Left colon (tissue), 2 donors: ENCODE data around the gene SIT1. TPM values are rescaled to one million over a fixed set of nuclear protein-coding genes. Genes with fewer than 3 reads are reported as not detected.

Source experiments
- ATAC-seq: fragments of 200-7000 bp; cut with Tn5 transposase; one replicate; pipeline ENCODE4 v1.9.1; 2020; ENCODE audit warnings: mild to moderate bottlenecking, moderate library complexity
- DNase-seq, 2 donors: peaks; one replicate each; pipeline ENCODE4 v3.0.0-alpha.2; 2020
- intact Hi-C, 2 donors: fragments of 100-400 bp; cut with DNase I in 1 of 2; cut with micrococcal nuclease in 1 of 2; formaldehyde crosslinking; loops; one replicate each; pipeline versions ENCODE4 v1.11.2 to v1.14.0; 2022; cut with DNase I, micrococcal nuclease
- long read RNA-seq: library from polyadenylated mRNA; unstranded; transcript quantifications from one replicate; pipeline ENCODE4 v2.0.0, GENCODE V29; 2021
- total RNA-seq, 2 donors: library from RNA; stranded (reverse); fragmentation: NEBNext Ultra II Directional; extraction: Animal tissue kit (Norgen Biotek cat#: 25700); gene quantifications; one replicate each; pipeline ENCODE4 v1.2.1, GENCODE V29; 2021
- donor health status: DM: no; HTN: no; CAD: no.
- donor health status: DM: yes; HTN: yes; CAD: no.

SIT1 gene
- total RNA-seq = 1 to 10 TPM in 1 of 2 donors, under 1 TPM in 1; 0.46 to 1.4 TPM
- long read RNA-seq = 0 reads

DNA sequence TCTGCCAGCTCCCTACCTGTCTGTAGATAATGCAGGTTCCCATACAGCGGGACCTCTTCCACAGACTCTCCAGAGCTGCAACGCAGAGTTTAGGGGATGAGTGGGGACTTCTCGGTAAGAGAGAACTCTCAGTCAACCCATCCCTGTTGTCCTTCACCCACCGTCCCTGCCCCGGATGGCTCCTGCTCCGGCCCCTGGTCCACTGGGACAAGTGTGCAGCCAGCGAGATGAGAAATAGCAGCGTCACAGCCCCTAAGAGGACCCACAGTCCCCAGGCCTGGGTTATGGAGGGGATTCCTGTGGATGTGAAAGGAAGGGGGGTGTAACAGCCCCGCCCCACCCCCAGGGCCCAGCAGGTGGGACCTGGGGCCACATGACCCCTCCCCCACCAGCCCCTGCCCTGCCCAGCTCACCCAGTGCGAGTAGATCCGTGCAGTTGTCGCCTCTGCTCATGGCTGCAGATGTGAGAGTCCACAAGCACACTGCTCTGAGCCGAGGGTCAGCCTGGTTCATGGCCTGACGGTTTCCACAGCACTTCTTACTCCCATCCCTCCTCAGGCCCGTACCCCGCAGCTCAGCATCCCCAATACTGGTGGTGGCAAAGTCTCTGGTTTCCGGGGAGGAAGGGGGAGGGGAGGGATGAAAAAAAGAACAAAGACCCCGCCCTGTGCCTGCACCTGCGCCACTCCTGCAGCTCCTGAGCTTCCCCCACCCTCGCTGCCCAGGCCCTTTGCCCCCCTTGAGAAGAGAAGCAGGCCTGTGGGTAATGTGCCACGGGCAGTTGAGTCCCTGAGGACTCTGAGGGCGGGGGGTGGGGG lies at the start of gene SIT1:
SIT1 (minus strand) TSS at position 591 of the 818 bp plus-strand sequence; CDS start at position 513, 78 bp downstream.
- ATAC-seq (no peak), DNase-seq (peak in 1 of 2 donors; percentile 43)
- intact Hi-C loops = loop anchor here in 1 of 2 donors (10.0 kb wide), 1 partner anchor 84 kb away; the partner anchor contains the start of genes CREB3 and TLN1

DNA sequence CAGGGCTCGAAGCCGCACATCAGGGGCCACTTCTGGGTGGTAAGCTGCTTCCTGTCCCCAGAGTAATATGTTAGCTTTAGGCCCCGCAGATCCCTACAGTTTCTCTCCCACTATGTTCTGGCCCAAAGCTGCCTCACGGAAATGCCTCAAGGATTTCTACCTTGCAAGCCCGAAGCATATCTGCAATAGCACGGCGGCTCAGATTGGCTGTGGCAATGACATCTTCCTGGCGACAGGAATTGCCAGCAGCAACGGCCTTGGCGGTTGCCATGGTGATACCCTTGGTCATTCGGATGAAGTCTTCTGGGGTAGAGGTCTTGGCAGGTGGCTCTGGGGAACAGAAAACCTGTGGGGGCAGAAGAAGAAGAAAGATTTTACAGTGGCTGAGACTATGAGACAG lies 49.3 kb upstream of the SIT1 start:
- DNase-seq (no peak), ATAC-seq (no peak)
- intact Hi-C loops = no loop called here

DNA sequence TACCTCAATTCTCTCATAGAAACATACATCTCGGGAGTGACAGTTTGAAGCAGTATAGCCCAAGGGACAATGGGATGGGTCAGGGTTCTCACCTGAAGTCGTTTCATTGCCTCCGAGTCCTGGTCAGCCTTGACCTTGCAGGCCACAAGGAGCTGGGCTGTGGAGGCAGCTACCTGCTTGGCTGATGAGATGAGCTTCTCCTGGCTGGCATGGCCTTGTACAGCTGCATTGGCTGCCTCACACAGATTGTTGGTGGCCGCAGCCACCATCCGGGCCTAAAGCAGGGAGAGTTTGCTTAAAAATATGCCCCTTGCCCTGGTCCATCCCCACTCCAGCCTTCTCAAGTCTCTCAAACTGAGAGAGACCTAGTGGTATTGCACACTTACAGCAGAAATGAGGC lies 47.5 kb upstream of the SIT1 start:
- intact Hi-C loops = no loop called here
- ATAC-seq (no peak), DNase-seq (no peak)

- intact Hi-C loops = no loop called here
- no peak for DNase-seq
- no peak for ATAC-seq
Observed at GRCh38 chr9:35697486-35697885, 46.8 kb upstream of the SIT1 start.

GRCh38 chr9:35696520-35697215 lies 45.9 kb upstream of the SIT1 start:
- peak; percentile 86 for ATAC-seq
- DNase-seq = peak in 1 of 2 donors; percentile 73
- intact Hi-C loops = no loop called here

- intact Hi-C loops = no loop called here
- ATAC-seq (peak; percentile 73), DNase-seq (no peak)
Observed at GRCh38 chr9:35695943-35696401, 45.2 kb upstream of the SIT1 start.

GRCh38 chr9:35691757-35692301 lies 41.1 kb upstream of the SIT1 start:
- DNase-seq = no peak
- ATAC-seq = no peak
- intact Hi-C loops = loop anchor here in 1 of 2 donors (5.0 kb wide), 1 partner anchor 35 kb away; the partner anchor contains the start of genes CCDC107 and RMRP

GRCh38 chr9:35691334-35691650 lies 40.6 kb upstream of the SIT1 start:
- ATAC-seq (no peak), DNase-seq (no peak)
- intact Hi-C loops = loop anchor here in 1 of 2 donors (5.0 kb wide), 1 partner anchor 34 kb away; the partner anchor contains the start of genes CCDC107 and RMRP

GRCh38 chr9:35690614-35691333 lies 40.0 kb upstream of the SIT1 start:
- DNase-seq = peak; percentile 73 to 79
- intact Hi-C loops = loop anchor here in 1 of 2 donors (5.0 kb wide), 1 partner anchor 33 kb away; the partner anchor contains the start of genes CCDC107 and RMRP
- ATAC-seq = peak; percentile 61

- intact Hi-C loops = loop anchor here in 1 of 2 donors (5.0 kb wide), 1 partner anchor 33 kb away; the partner anchor contains the start of genes CCDC107 and RMRP
- ATAC-seq (no peak), DNase-seq (no peak)
Observed at GRCh38 chr9:35690294-35690613, 39.5 kb upstream of the SIT1 start.

- peak; percentile 27 for ATAC-seq
- peak; percentile 63 to 75 for DNase-seq
- intact Hi-C loops = loop anchor here in 1 of 2 donors (5.0 kb wide), 1 partner anchor 32 kb away; the partner anchor contains the start of genes CCDC107 and RMRP
Observed at GRCh38 chr9:35689542-35690293, 39.0 kb upstream of the SIT1 start, which contains the start of gene TPM2. TPM2 (minus strand) TSS chr9:35689925; CDS start chr9:35689817, 108 bp downstream.

- DNase-seq (no peak), ATAC-seq (no peak)
- intact Hi-C loops = no loop called here
Observed at GRCh38 chr9:35688558-35689541, 38.1 kb upstream of the SIT1 start.

- ATAC-seq (no peak), DNase-seq (no peak)
- intact Hi-C loops = no loop called here
Observed at GRCh38 chr9:35687972-35688557, 37.3 kb upstream of the SIT1 start.

DNA sequence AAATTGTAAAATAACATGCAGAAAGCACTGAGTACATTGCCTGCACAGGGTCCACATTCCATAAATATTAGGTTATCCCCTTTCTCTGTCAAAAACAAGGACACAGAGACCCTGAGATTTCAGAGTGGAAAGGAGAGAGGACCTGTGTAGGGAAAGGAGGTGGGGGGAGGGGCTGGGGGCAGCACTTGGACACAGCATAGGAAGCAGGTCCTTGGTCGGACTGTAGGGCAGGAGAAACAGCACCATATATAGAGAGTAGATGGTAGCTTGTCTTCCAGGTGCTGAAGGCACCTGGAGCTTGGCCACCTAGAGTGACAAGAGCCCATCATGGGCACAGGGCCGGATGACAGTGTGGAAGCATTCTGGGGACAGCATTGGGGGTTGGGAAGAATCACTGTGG lies 36.6 kb upstream of the SIT1 start:
- no peak for DNase-seq
- no peak for ATAC-seq
- intact Hi-C loops = no loop called here

DNA sequence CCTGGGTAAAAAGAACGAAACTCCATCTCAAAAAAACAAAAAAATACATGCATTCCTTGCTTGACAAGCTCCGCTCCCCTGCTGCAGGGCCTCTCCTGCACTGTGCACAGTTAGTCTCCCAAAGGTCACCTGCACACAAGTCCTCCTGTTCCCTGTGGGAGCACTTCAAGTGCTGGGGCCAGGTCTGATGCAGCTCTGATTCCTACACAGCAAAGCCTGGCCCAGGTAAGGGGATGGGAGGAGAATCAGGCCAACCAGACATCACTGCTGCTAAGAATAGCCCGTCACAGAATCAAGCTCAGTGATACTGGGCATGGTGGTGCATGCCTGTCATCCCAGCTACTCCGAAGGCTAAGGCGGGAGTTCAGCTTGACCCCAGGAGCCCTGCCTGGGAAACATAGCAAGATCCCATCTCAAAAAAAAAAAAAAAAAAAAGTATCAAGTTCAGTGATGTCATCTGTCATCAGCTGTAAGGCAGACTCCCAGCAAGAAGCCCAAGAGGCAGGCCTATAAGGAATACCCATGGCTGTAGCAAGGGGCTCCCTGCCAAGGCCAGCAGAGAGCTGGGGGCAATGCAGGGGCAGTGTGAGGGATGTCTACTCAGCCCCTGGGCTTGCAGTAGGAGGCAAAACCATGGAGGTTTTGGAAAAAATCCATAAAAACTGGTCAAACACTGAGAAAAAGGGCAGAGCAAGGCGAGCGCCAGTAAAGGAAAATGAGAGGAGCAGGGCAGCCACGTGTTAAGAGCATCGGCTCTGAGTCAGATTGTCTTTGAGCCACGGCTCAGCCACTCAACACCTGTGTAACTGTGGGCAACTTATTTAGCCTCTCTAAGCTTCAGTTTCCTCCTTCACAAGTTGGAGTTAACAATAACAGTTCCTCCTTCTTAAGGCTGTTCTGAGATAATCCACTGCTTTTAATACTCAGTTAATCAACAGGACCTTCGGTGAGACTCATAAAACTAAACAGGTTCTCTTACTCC lies 35.8 kb upstream of the SIT1 start:
- no peak for ATAC-seq
- no peak for DNase-seq
- intact Hi-C loops = no loop called here
